Measurements from ENCODE around the gene TPSD1. TPM values are rescaled to one million over a fixed set of nuclear protein-coding genes. Genes with fewer than 3 reads are reported as not detected.

Gene TPSD1
- total and polyA plus RNA-seq, 9 of the 15 experiments (the other 6 are each of a cell fraction or from before 2014, with no cell fraction given) = not detected

DNA sequence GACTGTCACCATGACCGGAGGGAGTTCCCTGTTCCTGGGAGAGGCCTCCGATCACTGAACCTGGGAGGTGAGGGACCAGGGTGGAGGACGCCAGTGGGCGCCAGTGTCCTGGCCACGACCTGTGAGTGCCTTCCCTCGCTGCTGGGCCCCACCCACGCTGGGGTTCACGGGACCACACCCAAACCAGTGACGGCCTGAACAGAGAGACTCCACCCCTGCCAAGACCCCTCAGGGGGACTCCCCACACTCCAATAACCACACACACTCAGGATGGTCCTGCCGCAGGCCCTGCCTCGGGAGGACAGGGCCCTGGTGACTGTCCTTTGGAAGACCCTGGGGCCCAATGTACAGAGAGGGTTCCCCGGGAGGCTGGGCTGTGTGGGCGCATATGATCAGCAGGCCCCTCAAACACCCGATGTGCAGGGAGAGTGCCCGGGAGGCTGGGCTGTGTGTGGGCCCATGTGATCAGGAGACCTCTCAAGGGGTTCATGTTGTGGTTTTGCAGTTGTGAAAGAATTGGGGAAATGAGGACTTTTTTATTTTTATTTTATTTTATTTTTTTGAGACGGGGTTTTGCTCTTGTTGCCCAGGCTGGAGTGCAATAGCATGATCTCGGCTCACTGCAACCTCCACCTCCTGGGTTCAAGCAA is 26.6 kb downstream of the TPSD1 start:
- CTCF ChIA-PET (ENCODE audit: low intra/inter-chr PET ratio) = no interaction called here
- H3K27me3 ChIP-seq (ENCODE audit: control insufficient read depth in 2 of 2, insufficient read depth in 2 of 2, low read length in 2 of 2) = peaks cover 38 to 76% of the 10 kb centered on the region in 2 experiments
- no peak for TF ChIP-seq KLF13 (tag; IDR thresholded peaks at IDR 0.05; ENCODE audit: borderline replicate concordance, low read depth)
- TF ChIP-seq PPARD (CRISPR knock-in tag; IDR thresholded peaks at IDR 0.05) = no peak
- no peak for TF ChIP-seq MTA1 (IDR thresholded peaks at IDR 0.05; ENCODE audit: borderline replicate concordance)
- no peak for TF ChIP-seq ZNF217 (CRISPR knock-in tag; IDR thresholded peaks at IDR 0.05)
- TF ChIP-seq ZNF717 (CRISPR knock-in tag; IDR thresholded peaks at IDR 0.05) = no peak
- no peak for TF ChIP-seq HDAC1 (IDR thresholded peaks at IDR 0.05)
- TF ChIP-seq HSF4 (CRISPR knock-in tag; IDR thresholded peaks at IDR 0.05; ENCODE audit: borderline replicate concordance) = no peak
- no peak for TF ChIP-seq ZC3H8 (IDR thresholded peaks at IDR 0.05)
- TF ChIP-seq KLF1 (tag; IDR thresholded peaks at IDR 0.05) = 0 out of 2 replicates have a peak, but pooled peaks have one; percentile 21
- TF ChIP-seq ZKSCAN3 (CRISPR knock-in tag; IDR thresholded peaks at IDR 0.05) = no peak
- TF ChIP-seq ETV6 (IDR thresholded peaks at IDR 0.05; ENCODE audit: borderline replicate concordance in 1 of 2, low read depth in 2 of 2, low read length in 1 of 2) = no peak
- TF ChIP-seq ETV6 (CRISPR knock-in tag; IDR thresholded peaks at IDR 0.05; ENCODE audit: borderline replicate concordance) = no peak
- no peak for TF ChIP-seq TCF7 (IDR thresholded peaks at IDR 0.05; ENCODE audit: borderline replicate concordance)
- 0 out of 2 replicates have a peak, but pooled peaks have one; percentile 22 for TF ChIP-seq STAG1 (CRISPR knock-in tag; IDR thresholded peaks at IDR 0.05; ENCODE audit: borderline replicate concordance)
- no peak for TF ChIP-seq ZNF239 (CRISPR knock-in tag; IDR thresholded peaks at IDR 0.05)
- no peak for TF ChIP-seq SRSF7 (optimal IDR thresholded peaks at IDR 0.05; ENCODE audit: low read depth, low read length)
- TF ChIP-seq CTCF (IDR thresholded peaks at IDR 0.05 in 2 of 3, conservative IDR thresholded peaks at IDR 0.05 in 1 of 3; ENCODE audit: insufficient read depth in 2 of 3, low read depth in 1 of 3, low read length in 3 of 3) = peak in 2 of 3 experiments; percentile 41 to 42; a peak in 4 of 6 replicates
- TF ChIP-seq BRF1 (IDR thresholded peaks at IDR 0.05; ENCODE audit: borderline replicate concordance, extremely low read depth, insufficient read length) = no peak
- TF ChIP-seq, protein P1, sequence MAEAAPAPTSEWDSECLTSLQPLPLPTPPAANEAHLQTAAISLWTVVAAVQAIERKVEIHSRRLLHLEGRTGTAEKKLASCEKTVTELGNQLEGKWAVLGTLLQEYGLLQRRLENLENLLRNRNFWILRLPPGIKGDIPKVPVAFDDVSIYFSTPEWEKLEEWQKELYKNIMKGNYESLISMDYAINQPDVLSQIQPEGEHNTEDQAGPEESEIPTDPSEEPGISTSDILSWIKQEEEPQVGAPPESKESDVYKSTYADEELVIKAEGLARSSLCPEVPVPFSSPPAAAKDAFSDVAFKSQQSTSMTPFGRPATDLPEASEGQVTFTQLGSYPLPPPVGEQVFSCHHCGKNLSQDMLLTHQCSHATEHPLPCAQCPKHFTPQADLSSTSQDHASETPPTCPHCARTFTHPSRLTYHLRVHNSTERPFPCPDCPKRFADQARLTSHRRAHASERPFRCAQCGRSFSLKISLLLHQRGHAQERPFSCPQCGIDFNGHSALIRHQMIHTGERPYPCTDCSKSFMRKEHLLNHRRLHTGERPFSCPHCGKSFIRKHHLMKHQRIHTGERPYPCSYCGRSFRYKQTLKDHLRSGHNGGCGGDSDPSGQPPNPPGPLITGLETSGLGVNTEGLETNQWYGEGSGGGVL (CRISPR knock-in tag; IDR thresholded peaks at IDR 0.05) = no peak
- TF ChIP-seq, protein P2, sequence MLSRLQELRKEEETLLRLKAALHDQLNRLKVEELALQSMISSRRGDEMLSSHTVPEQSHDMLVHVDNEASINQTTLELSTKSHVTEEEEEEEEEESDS (CRISPR knock-in tag; IDR thresholded peaks at IDR 0.05) = no peak
- no peak for TF ChIP-seq HEY1 (CRISPR knock-in tag; IDR thresholded peaks at IDR 0.05; ENCODE audit: borderline replicate concordance)

More for the DNA sequence above, 26.6 kb downstream of the TPSD1 start:
- no peak for FAIRE-seq
- H2AFZ ChIP-seq (ENCODE audit: low read depth, low read length) = no peak overlapping the region
- no peak overlapping the region for H3K27ac ChIP-seq (ENCODE audit: extremely low read depth, low read depth, low read length)
- H3K9ac ChIP-seq (ENCODE audit: insufficient read depth in 1 of 2, low read depth in 2 of 2, low read length in 2 of 2) = peak overlapping the region in 1 of 2 experiments; percentile 28; a peak in 1 of 4 replicates
- 18% methylated on average over 16 of the region's 17 CpGs for WGBS (ENCODE audit: insufficient coverage, low coverage, missing lambda C conversion rate)
- no peaks in the 10 kb centered on the region for H3K9me1 ChIP-seq (ENCODE audit: control insufficient read depth, insufficient read depth, low read length)
- in situ Hi-C loops (cut with MboI) (no loop called here), intact Hi-C loops (cut with micrococcal nuclease) (no loop called here)
- no peaks in the 10 kb centered on the region for H3K79me2 ChIP-seq (ENCODE audit: control insufficient read depth, insufficient read depth, low read length)
- BruUV-seq (replicated peaks) = no TSS peak
- POLR2A ChIA-PET = no interaction called here
- no peak overlapping the region for H3K4me2 ChIP-seq (ENCODE audit: insufficient read depth, low read length)
- no peak overlapping the region for H3K4me3 ChIP-seq
- H3K36me3 ChIP-seq (ENCODE audit: control insufficient read depth, insufficient read depth, low read length) = no peaks in the 10 kb centered on the region
- ATAC-seq = peak; percentile 42; the same call in 2 of the 3 replicates
- peaks cover 0 to 64% of the 10 kb centered on the region in 2 experiments; a peak in 3 of 5 replicates for H3K4me1 ChIP-seq (replicated peaks in 1 of 2; ENCODE audit: control insufficient read depth in 2 of 2, insufficient read depth in 2 of 2, low read length in 2 of 2)
- no peaks in the 10 kb centered on the region for H3K9me3 ChIP-seq (replicated peaks; ENCODE audit: control insufficient read depth, insufficient read depth, low read depth, low read length)
- H4K20me1 ChIP-seq (replicated peaks; ENCODE audit: control insufficient read depth, insufficient read depth, low read length) = 0 out of 2 replicates have a peak, but pooled peaks cover 3% of the 10 kb centered on the region
- peak; percentile 31 to 67 (median 50) for DNase-seq (ENCODE audit: extremely low read depth in 1 of 4, low spot score in 3 of 4)
